Activated naive CD4-positive, alpha-beta T cell treated with anti-CD3 and anti-CD28 coated beads, Interleukin-2, amount 10 ng/mL, durations not matched to agents 7 days and 5 days (primary cell): Measurements from ENCODE around the gene CDC26.
"Not testable (repeated sequence)": the region's sequence is repeated elsewhere in the genome, so short reads cannot be mapped to it uniquely, and the experiment has no call there.

Experiments used
- CTCF ChIA-PET: fragments of 350-600 bp; sonication (Branson Sonifier 250); formaldehyde crosslinking; loops from one replicate; lab custom pipeline; 2021; ENCODE audit warnings: antibody characterized with exemption; lab: Charles Lee
- DNase-seq: peaks from one replicate; pipeline ENCODE4 v3.0.0-alpha.2; 2020
- H3K27ac Mint-ChIP-seq: one replicate; pipeline ENCODE4 v1.8.0; 2021; ENCODE audit warnings: mild to moderate bottlenecking, moderate library complexity, mixed read lengths
- H3K27me3 Mint-ChIP-seq: one replicate; pipeline ENCODE4 v1.8.0; 2021; ENCODE audit warnings: mild to moderate bottlenecking, mixed read lengths
- H3K36me3 Mint-ChIP-seq: one replicate; pipeline ENCODE4 v1.8.0; 2021; ENCODE audit warnings: mixed read lengths
- H3K4me1 Mint-ChIP-seq: one replicate; pipeline ENCODE4 v1.8.0; 2021; ENCODE audit warnings: mixed read lengths
- H3K4me3 Mint-ChIP-seq: one replicate; pipeline ENCODE4 v1.8.0; 2021; ENCODE audit warnings: mild to moderate bottlenecking, moderate library complexity, mixed read lengths
- H3K9me3 Mint-ChIP-seq: one replicate; pipeline ENCODE4 v1.8.0; 2021; ENCODE audit warnings: mixed read lengths

Gene CDC26

GRCh38 chr9:113302792-113303418 is 27.5 kb upstream of the CDC26 start, which contains the start of gene RNF183:
TSS of gene RNF183 (minus strand) at chr9:113303376. CDS start at chr9:113298184, 5,192 bp downstream.
- Mint-ChIP-seq H3K27ac (no peak within 1 kb of the TSS), H3K9me3 (no peaks in the 10 kb centered on the region), H3K4me3 (no peak within 1 kb of the TSS), H3K4me1 (no peaks in the 10 kb centered on the region), H3K36me3 (no peaks in the 10 kb centered on the region), H3K27me3 (peaks cover 30% of the 10 kb centered on the region)
- no peak for DNase-seq
- CTCF ChIA-PET = no interaction called here

GRCh38 chr9:113301548-113301947 is 26.2 kb upstream of the CDC26 start:
- H3K4me3 Mint-ChIP-seq = no peak overlapping the region
- peaks cover 32% of the 10 kb centered on the region for H3K27me3 Mint-ChIP-seq
- CTCF ChIA-PET = interaction anchor here (4.0 kb wide), 1 partner anchor 353 kb away, joined by 13 read pairs; no protein-coding TSS in a partner anchor
- no peak overlapping the region for H3K27ac Mint-ChIP-seq
- no peak for DNase-seq
- no peaks in the 10 kb centered on the region for H3K9me3 Mint-ChIP-seq
- H3K36me3 Mint-ChIP-seq = no peaks in the 10 kb centered on the region
- H3K4me1 Mint-ChIP-seq = no peaks in the 10 kb centered on the region

GRCh38 chr9:113299800-113300292 is 24.5 kb upstream of the CDC26 start:
- Mint-ChIP-seq H3K9me3 (no peaks in the 10 kb centered on the region), H3K4me3 (no peak overlapping the region), H3K27me3 (peaks cover 26% of the 10 kb centered on the region), H3K4me1 (no peaks in the 10 kb centered on the region), H3K27ac (no peak overlapping the region), H3K36me3 (no peaks in the 10 kb centered on the region)
- no peak for DNase-seq
- CTCF ChIA-PET = interaction anchor here (1.3 to 4.0 kb wide), 3 partner anchors 25 to 355 kb away, joined by 3 to 13 read pairs (median 5); no protein-coding TSS in a partner anchor

- Mint-ChIP-seq H3K36me3 (no peaks in the 10 kb centered on the region), H3K4me3 (no peak overlapping the region), H3K9me3 (no peaks in the 10 kb centered on the region), H3K27ac (no peak overlapping the region), H3K27me3 (peaks cover 26% of the 10 kb centered on the region), H3K4me1 (no peaks in the 10 kb centered on the region)
- CTCF ChIA-PET = interaction anchor here (1.3 to 4.0 kb wide), 3 partner anchors 25 to 356 kb away, joined by 3 to 13 read pairs (median 5); no protein-coding TSS in a partner anchor
- DNase-seq = no peak
These were observed 23.8 kb upstream of the CDC26 start for GRCh38 chr9:113298924-113299770.

- Mint-ChIP-seq H3K27me3 (peaks cover 25% of the 10 kb centered on the region), H3K27ac (no peak overlapping the region), H3K4me3 (no peak overlapping the region), H3K36me3 (no peaks in the 10 kb centered on the region), H3K9me3 (no peaks in the 10 kb centered on the region), H3K4me1 (no peaks in the 10 kb centered on the region)
- DNase-seq = no peak
- CTCF ChIA-PET = interaction anchor here (4.0 kb wide), 1 partner anchor 356 kb away, joined by 13 read pairs; no protein-coding TSS in a partner anchor
These were observed 22.9 kb upstream of the CDC26 start for GRCh38 chr9:113298311-113298710.

- CTCF ChIA-PET = interaction anchor here (0.6 to 1.1 kb wide), 2 partner anchors 14 to 283 kb away, joined by 3 to 4 read pairs; no protein-coding TSS in a partner anchor
- Mint-ChIP-seq H3K9me3 (no peaks in the 10 kb centered on the region), H3K27me3 (peaks cover 15% of the 10 kb centered on the region), H3K4me1 (no peaks in the 10 kb centered on the region), H3K27ac (no peak overlapping the region), H3K36me3 (peaks cover 3% of the 10 kb centered on the region), H3K4me3 (no peak overlapping the region)
- DNase-seq = no peak
These were observed 21.6 kb upstream of the CDC26 start for GRCh38 chr9:113296796-113297558.

GRCh38 chr9:113296247-113296646 is 20.9 kb upstream of the CDC26 start:
- not testable (repeated sequence) for H3K4me1 Mint-ChIP-seq, H3K27ac Mint-ChIP-seq, DNase-seq, H3K4me3 Mint-ChIP-seq, H3K9me3 Mint-ChIP-seq, H3K36me3 Mint-ChIP-seq
- CTCF ChIA-PET = interaction anchor here (1.1 kb wide), 1 partner anchor 15 kb away, joined by 3 read pairs; no protein-coding TSS in a partner anchor
- H3K27me3 Mint-ChIP-seq = peaks cover 15% of the 10 kb centered on the region

- CTCF ChIA-PET = no interaction called here
- DNase-seq = no peak
- Mint-ChIP-seq H3K4me1 (no peaks in the 10 kb centered on the region), H3K27ac (no peak overlapping the region), H3K36me3 (peaks cover 33% of the 10 kb centered on the region), H3K9me3 (no peaks in the 10 kb centered on the region), H3K27me3 (peaks cover 6% of the 10 kb centered on the region), H3K4me3 (no peak overlapping the region)
These were observed 18.0 kb upstream of the CDC26 start for GRCh38 chr9:113293285-113293878.

- CTCF ChIA-PET = interaction anchor here (0.6 to 1.7 kb wide), 2 partner anchors 17 to 838 kb away, joined by 3 to 4 read pairs; no protein-coding TSS in a partner anchor
- H3K27ac Mint-ChIP-seq = no peak overlapping the region
- no peak for DNase-seq
- peaks cover 50% of the 10 kb centered on the region for H3K36me3 Mint-ChIP-seq
- no peaks in the 10 kb centered on the region for H3K4me1 Mint-ChIP-seq
- H3K9me3 Mint-ChIP-seq = no peaks in the 10 kb centered on the region
- H3K4me3 Mint-ChIP-seq = no peak overlapping the region
- no peaks in the 10 kb centered on the region for H3K27me3 Mint-ChIP-seq
These were observed 14.8 kb upstream of the CDC26 start for GRCh38 chr9:113290052-113290607.

- H3K4me3 Mint-ChIP-seq = no peak overlapping the region
- CTCF ChIA-PET = no interaction called here
- H3K9me3 Mint-ChIP-seq = no peaks in the 10 kb centered on the region
- peaks cover 58% of the 10 kb centered on the region for H3K36me3 Mint-ChIP-seq
- H3K27me3 Mint-ChIP-seq = no peaks in the 10 kb centered on the region
- H3K27ac Mint-ChIP-seq = no peak overlapping the region
- DNase-seq = no peak
- H3K4me1 Mint-ChIP-seq = no peaks in the 10 kb centered on the region
These were observed 13.7 kb upstream of the CDC26 start for GRCh38 chr9:113289091-113289490.

GRCh38 chr9:113281356-113281755 is 6.0 kb upstream of the CDC26 start:
- H3K27ac Mint-ChIP-seq = no peak overlapping the region
- DNase-seq = no peak
- CTCF ChIA-PET = no interaction called here
- no peak overlapping the region for H3K4me3 Mint-ChIP-seq
- no peaks in the 10 kb centered on the region for H3K9me3 Mint-ChIP-seq
- no peaks in the 10 kb centered on the region for H3K27me3 Mint-ChIP-seq
- H3K36me3 Mint-ChIP-seq = peaks cover 57% of the 10 kb centered on the region
- H3K4me1 Mint-ChIP-seq = peaks cover 20% of the 10 kb centered on the region

- CTCF ChIA-PET = no interaction called here
- no peak overlapping the region for H3K4me3 Mint-ChIP-seq
- no peaks in the 10 kb centered on the region for H3K27me3 Mint-ChIP-seq
- DNase-seq = no peak
- peaks cover 45% of the 10 kb centered on the region for H3K36me3 Mint-ChIP-seq
- no peaks in the 10 kb centered on the region for H3K9me3 Mint-ChIP-seq
- H3K27ac Mint-ChIP-seq = no peak overlapping the region
- H3K4me1 Mint-ChIP-seq = peaks cover 25% of the 10 kb centered on the region
These were observed 3.5 kb upstream of the CDC26 start for GRCh38 chr9:113278840-113279239.
